LoVo (cell line): ENCODE measurements around the gene KLHL40.

Source experiments
- DNase-seq: peaks from one replicate; pipeline ENCODE4 v3.0.0-alpha.2; 2016; ENCODE audit warnings: low spot score

KLHL40 gene

GRCh38 chr3:42685363-42685881 lies at the start of gene KLHL40:
Gene KLHL40, plus strand, starts transcription at chr3:42685537. Its CDS starts 82 bp downstream, at chr3:42685619.
- no peak for DNase-seq

DNA sequence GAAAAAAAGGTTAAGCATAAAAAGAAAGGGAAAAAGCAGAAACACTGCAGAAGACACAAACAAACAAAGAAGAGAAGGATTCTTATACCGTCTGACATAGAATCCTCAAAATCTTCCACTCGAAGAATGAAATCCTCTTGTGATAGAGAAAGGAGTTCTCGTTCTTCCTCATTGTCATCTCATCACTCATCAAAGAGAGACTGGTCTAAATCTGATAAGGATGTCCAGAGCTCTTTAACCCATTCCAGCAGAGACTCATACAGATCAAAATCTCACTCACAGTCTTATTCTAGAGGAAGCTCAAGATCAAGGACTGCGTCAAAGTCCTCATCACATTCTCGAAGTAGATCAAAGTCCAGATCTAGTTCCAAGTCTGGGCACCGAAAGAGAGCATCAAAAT lies 48.3 kb upstream of the KLHL40 start:
- no peak for DNase-seq

GRCh38 chr3:42638339-42638842 lies 46.9 kb upstream of the KLHL40 start:
- no peak for DNase-seq

DNA sequence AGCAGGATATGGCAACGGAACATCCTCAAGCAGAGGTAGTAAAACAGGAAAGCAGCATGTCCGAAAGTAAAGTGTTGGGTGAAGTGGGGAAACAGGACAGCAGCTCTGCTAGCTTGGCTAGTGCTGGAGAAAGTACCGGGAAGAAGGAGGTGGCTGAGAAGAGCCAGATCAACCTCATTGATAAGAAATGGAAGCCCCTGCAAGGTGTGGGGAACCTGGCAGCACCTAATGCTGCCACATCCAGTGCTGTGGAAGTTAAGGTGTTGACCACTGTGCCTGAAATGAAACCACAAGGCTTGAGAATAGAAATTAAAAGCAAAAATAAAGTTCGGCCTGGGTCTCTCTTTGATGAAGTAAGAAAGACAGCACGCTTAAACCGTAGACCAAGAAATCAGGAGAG lies 46.1 kb upstream of the KLHL40 start:
- DNase-seq = no peak

GRCh38 chr3:42640129-42640528 lies 45.2 kb upstream of the KLHL40 start:
- DNase-seq = no peak

GRCh38 chr3:42640771-42641370 lies 44.5 kb upstream of the KLHL40 start:
- no peak for DNase-seq

- no peak for DNase-seq
These were observed 37.4 kb upstream of the KLHL40 start for GRCh38 chr3:42647821-42648459.

GRCh38 chr3:42649006-42649405 lies 36.3 kb upstream of the KLHL40 start:
- no peak for DNase-seq

- no peak for DNase-seq
These were observed 35.6 kb upstream of the KLHL40 start for GRCh38 chr3:42649783-42650182.

DNA sequence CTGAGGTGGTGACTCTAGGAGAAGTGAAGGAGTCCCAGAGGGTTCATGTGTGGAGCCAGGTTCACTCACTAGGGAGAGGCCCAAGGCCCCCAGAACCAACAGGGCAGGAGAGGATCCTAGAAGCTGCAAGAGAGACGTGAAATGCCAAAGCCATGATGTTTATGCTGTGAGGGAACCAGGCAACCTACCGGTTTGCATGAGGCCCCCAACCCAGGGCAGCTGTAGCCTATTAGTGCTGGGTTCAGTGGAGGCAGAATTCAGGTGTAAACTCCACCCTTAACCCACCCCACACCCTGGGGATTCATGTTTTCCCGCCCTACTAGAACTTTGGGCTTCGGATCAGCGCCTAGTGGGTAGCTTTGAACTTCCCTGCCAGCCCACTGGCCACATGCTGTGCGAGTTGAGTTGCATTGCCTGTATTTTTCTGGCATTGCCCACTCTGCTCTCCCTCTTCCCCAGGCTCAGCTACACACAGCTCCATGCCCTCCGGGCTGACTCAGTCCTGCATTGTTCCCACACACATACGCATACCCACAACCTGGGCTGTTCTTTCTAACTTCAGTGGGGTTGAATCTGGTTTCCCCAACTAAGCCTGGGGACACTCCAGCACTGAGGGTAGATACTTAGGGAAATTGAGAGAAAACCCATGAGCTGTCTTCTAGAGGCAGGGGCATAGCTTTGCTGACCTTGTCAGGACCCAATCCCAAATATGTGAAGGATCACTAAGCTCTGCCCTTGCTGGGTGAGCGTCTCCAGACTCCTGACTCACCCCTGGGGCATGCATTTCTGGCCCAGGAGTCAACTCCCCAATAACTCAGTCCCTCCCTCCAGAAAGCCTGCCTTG lies 33.9 kb upstream of the KLHL40 start:
- no peak for DNase-seq

GRCh38 chr3:42652251-42652610 lies 33.1 kb upstream of the KLHL40 start:
- no peak for DNase-seq

DNA sequence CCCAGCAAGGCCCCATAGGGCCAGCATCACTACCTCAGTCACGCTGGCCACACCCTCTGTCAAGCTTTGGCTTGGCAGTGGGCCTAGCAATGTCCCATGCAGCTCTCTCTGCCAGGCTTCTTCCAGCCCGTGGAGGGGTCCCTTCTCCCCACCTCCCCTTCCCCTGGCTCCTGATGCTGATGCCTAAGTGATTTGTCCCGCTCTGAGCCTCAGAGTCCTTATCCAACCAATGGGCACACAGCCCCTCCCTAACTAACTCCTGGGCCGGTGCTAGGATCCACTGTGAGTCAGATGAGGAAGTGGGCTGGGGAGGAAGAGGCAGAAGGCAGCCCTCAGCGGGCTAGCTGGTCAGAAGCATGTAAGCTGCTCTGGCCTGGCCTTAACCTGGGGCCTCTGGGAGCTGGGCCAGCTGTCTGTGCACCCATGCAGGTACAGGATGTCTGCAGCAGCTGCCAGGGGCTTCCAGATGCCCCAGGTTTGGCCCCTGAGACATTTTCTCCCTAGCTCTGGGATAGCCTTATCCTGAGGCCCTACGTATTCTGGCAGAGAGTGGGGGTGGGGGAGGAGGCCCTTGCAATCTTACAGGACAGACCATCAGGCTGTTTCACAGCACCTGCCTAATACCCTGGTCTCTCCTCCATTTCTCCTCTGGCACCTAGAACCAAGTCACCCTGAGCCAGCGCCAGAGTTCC lies 32.6 kb upstream of the KLHL40 start:
- peak; percentile 78 for DNase-seq

GRCh38 chr3:42653303-42653559 lies 32.1 kb upstream of the KLHL40 start:
- no peak for DNase-seq

- peak; percentile 25 for DNase-seq
These were observed 31.6 kb upstream of the KLHL40 start, which contains the start of gene ZBTB47 for GRCh38 chr3:42653560-42654330. Gene ZBTB47, plus strand, starts transcription at chr3:42653697. Its CDS starts 4,659 bp downstream, at chr3:42658356.

GRCh38 chr3:42654331-42655201 lies 30.8 kb upstream of the KLHL40 start:
- DNase-seq = peak; percentile 61

DNA sequence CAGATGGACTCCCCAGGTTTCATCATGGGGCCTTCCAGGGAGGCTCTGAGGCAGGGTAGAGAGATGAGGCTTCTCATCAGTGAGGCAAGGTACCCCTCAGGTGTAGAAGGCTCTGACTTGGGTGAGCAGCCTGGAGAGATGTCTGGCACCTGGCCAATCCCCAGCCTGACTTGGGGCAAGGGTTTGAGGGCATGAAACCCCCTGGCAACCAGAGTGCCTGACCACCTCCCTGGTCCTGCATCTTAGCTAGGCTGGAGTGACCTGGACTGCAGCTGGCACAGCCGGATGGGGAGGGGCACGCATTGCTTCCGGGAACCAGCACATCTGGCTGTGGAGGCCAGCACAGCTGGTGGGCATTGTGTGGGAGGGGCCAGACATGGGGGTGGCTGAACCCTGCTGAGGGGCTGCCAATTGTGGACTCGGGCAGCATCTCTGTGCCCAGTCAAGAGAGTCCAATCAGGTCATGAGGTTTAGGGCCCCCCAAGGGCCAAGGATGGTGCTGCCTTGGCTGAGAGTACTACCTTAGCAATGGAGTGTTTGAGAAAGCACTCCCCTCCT lies 29.9 kb upstream of the KLHL40 start:
- DNase-seq = no peak

DNA sequence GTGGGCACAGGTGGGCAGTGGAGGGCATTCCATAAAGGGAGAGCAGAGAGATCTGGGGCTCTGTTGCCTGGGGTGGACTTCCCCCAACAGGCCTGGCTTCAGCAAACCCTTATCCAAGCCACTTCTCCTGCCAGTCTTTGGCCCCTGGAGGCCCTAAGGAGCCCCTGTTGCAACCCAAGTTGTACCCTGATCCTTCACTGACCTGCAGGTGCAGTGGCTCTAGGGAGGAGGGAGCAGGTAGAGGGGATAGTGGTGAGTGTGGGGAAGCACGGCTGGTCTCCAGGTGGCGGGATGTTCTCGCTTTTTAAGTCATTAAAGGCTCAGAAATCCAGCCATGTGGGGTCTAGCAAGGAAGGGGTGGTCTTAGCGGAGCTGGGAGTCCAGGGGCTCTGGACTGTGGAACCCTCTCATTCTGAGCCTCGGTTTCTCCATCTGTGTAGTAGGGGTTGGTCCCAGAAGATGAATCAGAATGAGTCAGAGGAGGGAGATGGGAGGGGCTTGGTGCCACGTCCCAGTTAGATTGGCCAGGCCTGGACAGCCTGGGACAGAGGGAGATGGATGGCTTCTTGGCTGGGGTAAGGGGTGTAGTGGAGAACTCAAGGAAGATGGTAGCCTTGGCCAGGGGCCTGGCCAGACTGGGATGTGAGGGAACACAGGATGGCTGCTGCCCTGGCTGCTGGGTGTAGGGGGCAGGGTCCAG lies 29.2 kb upstream of the KLHL40 start:
- DNase-seq = peak; percentile 26

DNA sequence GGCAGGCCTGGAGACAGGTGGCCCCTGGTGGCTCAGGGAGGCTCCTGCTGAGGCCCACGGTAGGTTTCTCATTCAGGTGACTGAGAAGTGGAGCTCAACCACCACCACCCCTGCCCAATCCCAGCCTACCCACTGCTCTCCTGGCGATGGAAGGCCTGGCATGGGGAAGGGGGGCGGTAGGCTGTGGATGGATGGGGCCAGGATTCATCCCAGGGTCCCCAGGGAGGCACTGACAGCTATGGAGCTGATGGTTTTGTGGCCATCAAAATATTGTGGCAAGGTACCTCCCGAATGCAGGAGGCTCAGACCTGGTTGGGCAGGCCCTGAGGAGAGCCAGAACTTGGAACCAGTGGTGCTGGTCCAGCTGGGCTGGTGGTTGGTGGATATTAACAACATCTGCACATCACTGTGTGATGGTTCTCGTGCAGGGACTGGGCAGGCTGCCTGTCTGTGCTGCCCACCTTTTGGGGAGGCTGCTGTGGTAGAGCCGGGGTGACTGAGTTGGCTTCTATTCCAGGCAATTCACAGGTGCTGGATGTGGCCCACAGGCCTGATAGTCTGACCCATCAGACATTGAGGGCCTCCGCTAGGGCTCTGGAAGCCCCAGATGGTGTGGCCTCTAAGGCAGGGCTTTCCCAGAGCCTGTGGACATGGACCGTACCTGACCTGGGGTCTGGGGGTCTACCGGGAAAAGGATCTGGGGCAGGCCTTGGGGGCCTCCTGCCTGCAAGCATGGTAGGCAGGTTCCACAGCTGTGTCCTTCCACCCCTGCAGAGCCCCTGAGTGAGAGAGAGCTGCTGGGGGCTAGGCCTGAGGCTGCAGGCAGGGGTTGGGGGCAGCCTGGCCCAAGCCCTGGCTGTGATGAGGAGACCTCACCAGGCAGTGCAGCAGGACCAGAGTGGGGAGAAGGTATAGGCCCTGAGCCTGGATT lies 28.4 kb upstream of the KLHL40 start:
- DNase-seq = no peak
